Measurements from ENCODE around the gene C6orf89.

Gene C6orf89

GRCh38 chr6:36971921-36972673 is 86.3 kb downstream of the C6orf89 start:
- DNase-seq: no peak

GRCh38 chr6:36973190-36973589 is 87.4 kb downstream of the C6orf89 start:
- no peak for DNase-seq

GRCh38 chr6:36973647-36974046 is 87.9 kb downstream of the C6orf89 start:
- DNase-seq: no peak

GRCh38 chr6:36975231-36976006 is 89.7 kb downstream of the C6orf89 start:
- no peak for DNase-seq

GRCh38 chr6:36976007-36976264 is 90.2 kb downstream of the C6orf89 start:
- no peak for DNase-seq

- DNase-seq: no peak
These were observed 90.8 kb downstream of the C6orf89 start for GRCh38 chr6:36976509-36976908.

- DNase-seq: no peak
These were observed 91.2 kb downstream of the C6orf89 start for GRCh38 chr6:36976931-36977330.

GRCh38 chr6:36977470-36977941 is 91.8 kb downstream of the C6orf89 start:
- DNase-seq: no peak

Data from SW 1271 (cell line).